Globus pallidus (tissue), 1 donor: ENCODE results near the gene LDHB.
"Not testable (repeated sequence)": the region's sequence is repeated elsewhere in the genome, so short reads cannot be mapped to it uniquely, and the experiment has no call there.

Experiments
- DNase-seq: peaks from one replicate; pipeline ENCODE4 v3.0.0-alpha.2; 2015; ENCODE audit warnings: low spot score

The LDHB gene

GRCh38 chr12:21607701-21608100 is 49.9 kb downstream of the LDHB start:
- peak; percentile 52 for DNase-seq

- DNase-seq = no peak
These were observed 51.5 kb downstream of the LDHB start for GRCh38 chr12:21606175-21606574.

- DNase-seq = no peak
These were observed 53.2 kb downstream of the LDHB start, which contains the start of gene GYS2 for GRCh38 chr12:21604245-21605101. GYS2 (minus strand) TSS chr12:21604847; CDS start chr12:21604592, 255 bp downstream.

- peak; percentile 37 for DNase-seq
These were observed 54.9 kb downstream of the LDHB start for GRCh38 chr12:21602774-21603173.

- no peak for DNase-seq
These were observed 57.4 kb downstream of the LDHB start for GRCh38 chr12:21600196-21600595.

GRCh38 chr12:21599143-21599999 is 58.3 kb downstream of the LDHB start:
- DNase-seq = no peak

- DNase-seq = no peak
These were observed 59.0 kb downstream of the LDHB start for GRCh38 chr12:21598651-21599050.

- DNase-seq = not testable (repeated sequence)
These were observed 62.3 kb downstream of the LDHB start for GRCh38 chr12:21595356-21595755.

- DNase-seq = no peak
These were observed 72.2 kb downstream of the LDHB start for GRCh38 chr12:21585485-21585884.
